ENCODE data around the gene SPECC1.
A peak's percentile ranks its signal among the peaks of the same experiment; 100 is the strongest.
"Not testable (repeated sequence)": the region's sequence is repeated elsewhere in the genome, so short reads cannot be mapped to it uniquely, and the experiment has no call there.

The SPECC1 gene

DNA sequence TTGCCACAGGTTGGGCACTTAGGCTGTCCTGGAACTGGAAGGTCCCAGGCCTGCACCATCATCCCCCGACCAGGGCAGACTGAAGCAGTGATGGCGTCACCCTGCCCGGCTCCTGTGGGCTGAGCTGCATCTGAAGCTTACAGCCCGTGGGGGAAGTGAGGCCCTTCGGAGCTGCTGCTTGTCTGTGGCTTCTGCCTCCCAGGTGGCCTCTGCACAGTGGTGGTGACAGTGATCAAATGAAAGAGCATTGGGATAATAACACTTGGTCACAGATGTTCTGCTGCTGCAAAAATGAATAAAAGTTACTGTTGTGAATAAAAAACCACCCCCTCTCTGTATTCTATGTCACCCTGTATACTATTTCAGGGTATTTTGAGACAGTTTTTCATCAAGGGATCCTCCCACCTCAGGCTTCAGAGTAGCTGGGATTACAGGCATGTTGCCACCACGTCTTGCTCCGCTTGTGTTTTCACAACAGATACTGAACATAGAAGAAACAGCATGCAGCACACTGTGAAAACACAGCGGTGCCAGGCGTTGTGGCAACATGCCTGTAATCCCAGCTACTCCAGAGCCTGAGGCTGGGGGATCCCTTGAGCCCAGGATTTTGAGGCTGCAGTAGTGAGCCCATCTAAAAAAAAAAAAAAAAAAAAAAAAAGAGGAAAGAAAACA lies 293.2 kb downstream of the SPECC1 start:
- Mint-ChIP-seq H3K36me3 (ENCODE audit: insufficient read depth) (peaks cover 3% of the 10 kb centered on the region), H3K27ac (no peak overlapping the region), H3K9me3 (peaks cover 3 to 9% of the 10 kb centered on the region in 2 donors), H3K27me3 (peaks cover 0 to 5% of the 10 kb centered on the region in 2 donors), H3K4me1 (ENCODE audit: low read depth in 2 of 2) (no peaks in the 10 kb centered on the region), H3K4me3 (no peak overlapping the region)
- DNase-seq (no peak), ATAC-seq (replicated peaks) (no peak)

DNA sequence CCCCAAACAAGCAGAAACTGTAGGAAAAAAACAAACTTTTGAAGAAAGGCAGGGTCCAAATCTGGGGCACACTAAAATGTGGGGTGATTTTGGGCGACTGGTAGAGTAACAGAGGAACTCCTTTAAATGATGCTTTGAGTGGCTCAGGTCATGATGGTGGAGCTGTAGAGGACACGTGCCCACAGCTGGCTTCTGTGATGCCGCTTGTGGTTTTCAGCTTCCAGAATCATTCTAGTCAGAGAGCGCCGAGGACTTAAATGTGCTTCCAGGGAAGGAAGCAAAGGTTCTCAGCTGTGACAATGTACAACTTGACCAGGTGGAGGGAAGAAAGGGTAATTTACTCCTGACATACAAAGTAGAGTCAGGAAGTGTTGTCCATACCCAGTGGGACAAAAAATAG lies 295.8 kb downstream of the SPECC1 start:
- Mint-ChIP-seq H3K27ac (peak overlapping the region in 1 of 2 donors; percentile 24), H3K27me3 (peaks cover 0 to 5% of the 10 kb centered on the region in 2 donors), H3K36me3 (ENCODE audit: insufficient read depth) (peaks cover 3% of the 10 kb centered on the region), H3K9me3 (peaks cover 3 to 9% of the 10 kb centered on the region in 2 donors), H3K4me3 (no peak overlapping the region), H3K4me1 (ENCODE audit: low read depth in 2 of 2) (no peaks in the 10 kb centered on the region)
- DNase-seq = no peak
- ATAC-seq (replicated peaks) = no peak

DNA sequence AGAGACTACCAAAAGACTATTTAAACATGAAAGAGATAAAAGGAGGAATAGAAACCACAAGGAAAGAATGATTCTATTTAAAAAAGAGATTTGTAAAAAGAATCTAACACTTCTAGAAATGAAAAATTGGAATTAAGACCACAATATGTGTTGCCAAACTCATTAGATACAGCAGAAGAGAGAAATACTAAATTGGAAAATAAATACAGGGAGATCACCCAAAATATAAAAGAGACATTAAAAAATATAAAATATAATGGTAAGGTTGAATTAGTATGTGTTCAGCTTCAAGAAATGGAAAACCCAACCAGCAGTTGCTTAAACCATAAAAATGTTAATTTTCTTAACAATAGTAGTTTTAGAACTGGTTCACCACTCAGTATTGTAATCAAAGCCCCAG lies 297.8 kb downstream of the SPECC1 start:
- ATAC-seq (replicated peaks) (no peak), DNase-seq (no peak)
- Mint-ChIP-seq H3K27me3 (no peaks in the 10 kb centered on the region), H3K36me3 (ENCODE audit: insufficient read depth) (no peaks in the 10 kb centered on the region), H3K9me3 (peaks cover 3 to 9% of the 10 kb centered on the region in 2 donors), H3K4me1 (ENCODE audit: low read depth in 2 of 2) (no peaks in the 10 kb centered on the region), H3K27ac (no peak overlapping the region), H3K4me3 (no peak overlapping the region)

DNA sequence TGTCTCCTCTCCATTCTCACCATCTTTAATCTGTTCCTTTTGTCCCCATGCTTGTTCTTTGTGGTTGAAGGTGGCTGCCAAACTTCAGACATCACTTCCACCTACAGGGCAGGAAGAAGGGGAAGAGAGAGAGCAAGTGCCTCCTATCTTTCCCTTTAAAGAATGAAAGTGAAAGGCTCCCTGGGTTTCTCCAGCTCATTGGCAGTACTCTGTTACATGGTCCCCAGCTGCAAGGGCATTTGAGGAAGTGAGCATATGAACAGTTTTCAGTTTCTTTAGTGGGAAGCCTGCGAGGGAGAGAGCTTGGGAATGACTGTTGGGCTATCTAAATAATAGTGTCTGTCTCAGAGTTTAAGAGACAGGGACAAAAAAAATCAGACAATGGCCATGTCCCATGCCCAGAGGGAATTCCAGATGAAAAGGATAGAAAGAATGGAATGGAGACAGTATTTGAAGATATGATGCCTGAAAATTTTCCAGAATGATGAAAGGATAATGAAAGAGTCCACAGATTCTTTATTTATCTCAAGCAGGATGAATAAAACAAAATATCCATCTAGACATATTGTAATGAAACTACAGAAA lies 298.3 kb downstream of the SPECC1 start:
- Mint-ChIP-seq H3K27me3 (no peaks in the 10 kb centered on the region), H3K36me3 (ENCODE audit: insufficient read depth) (no peaks in the 10 kb centered on the region), H3K4me3 (no peak overlapping the region), H3K9me3 (peaks cover 3 to 9% of the 10 kb centered on the region in 2 donors), H3K4me1 (ENCODE audit: low read depth in 2 of 2) (no peaks in the 10 kb centered on the region), H3K27ac (no peak overlapping the region)
- DNase-seq = no peak
- no peak for ATAC-seq (replicated peaks)

DNA sequence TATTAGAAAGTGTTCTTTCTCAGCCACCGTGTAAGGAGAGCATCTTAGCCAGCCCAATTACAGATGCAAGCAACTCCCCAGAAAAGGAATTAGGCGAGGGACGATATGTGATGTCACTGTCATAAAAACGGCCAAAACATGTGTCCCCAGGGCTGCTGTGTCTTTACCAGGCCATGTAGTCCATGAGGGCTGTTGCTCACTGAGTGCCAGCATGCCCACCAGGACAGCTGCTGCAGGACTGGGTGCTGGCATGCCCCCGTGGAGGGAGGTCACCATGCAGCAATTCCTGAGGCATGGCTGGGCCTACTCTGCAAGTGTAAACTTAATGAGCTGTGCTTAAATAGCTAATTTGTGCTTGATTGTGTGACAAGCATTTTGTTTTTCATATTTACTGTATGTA lies 301.3 kb downstream of the SPECC1 start:
- no peak for DNase-seq
- ATAC-seq (replicated peaks) = no peak
- H3K27me3 Mint-ChIP-seq = no peaks in the 10 kb centered on the region
- peaks cover 0 to 9% of the 10 kb centered on the region in 2 donors for H3K9me3 Mint-ChIP-seq
- no peaks in the 10 kb centered on the region for H3K4me1 Mint-ChIP-seq (ENCODE audit: low read depth in 2 of 2)
- H3K4me3 Mint-ChIP-seq = no peak overlapping the region
- H3K36me3 Mint-ChIP-seq (ENCODE audit: insufficient read depth) = peaks cover 4% of the 10 kb centered on the region
- no peak overlapping the region for H3K27ac Mint-ChIP-seq

DNA sequence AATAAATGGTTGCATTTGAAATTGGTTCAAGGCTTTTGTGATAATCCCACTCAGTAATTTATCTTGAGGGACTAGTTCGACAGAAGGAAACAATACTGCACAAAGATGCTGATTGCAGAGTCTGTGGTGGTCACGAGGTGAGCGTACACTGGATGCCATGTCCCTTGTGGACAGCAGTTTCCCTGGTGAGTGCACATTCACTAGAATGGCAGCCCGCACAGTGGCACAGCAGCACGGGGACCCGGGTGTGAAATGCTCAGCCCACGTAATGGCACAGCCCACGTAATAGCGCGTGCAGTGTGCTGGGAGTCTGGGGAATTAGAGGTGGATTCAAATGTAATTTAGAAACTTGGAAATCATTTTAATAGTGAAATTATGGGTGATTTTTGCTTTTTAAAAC lies 304.1 kb downstream of the SPECC1 start:
- Mint-ChIP-seq H3K4me1 (ENCODE audit: low read depth in 2 of 2) (no peaks in the 10 kb centered on the region), H3K4me3 (no peak overlapping the region), H3K9me3 (no peaks in the 10 kb centered on the region), H3K27ac (no peak overlapping the region), H3K27me3 (no peaks in the 10 kb centered on the region), H3K36me3 (ENCODE audit: insufficient read depth) (peaks cover 4% of the 10 kb centered on the region)
- DNase-seq = no peak
- no peak for ATAC-seq (replicated peaks)

DNA sequence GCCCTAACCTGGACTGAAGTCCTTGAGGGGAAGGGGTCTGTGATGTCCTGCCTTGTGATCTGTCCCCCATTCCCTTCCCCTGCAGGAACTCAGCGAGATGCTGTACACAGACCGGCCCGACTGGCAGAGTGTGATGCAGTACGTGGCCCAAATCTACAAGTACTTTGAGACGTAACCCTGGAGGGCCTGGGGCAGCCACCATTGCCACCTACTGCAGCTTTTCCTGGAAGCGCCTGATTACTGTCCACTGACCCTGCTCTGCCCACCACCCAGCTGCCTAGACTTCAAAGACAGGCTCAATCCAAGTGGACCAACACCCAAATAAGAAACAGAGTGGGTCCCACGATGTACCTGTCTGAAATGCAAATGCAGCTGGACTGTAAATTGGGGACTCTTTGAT lies 304.7 kb downstream of the SPECC1 start:
- Mint-ChIP-seq H3K4me3 (no peak overlapping the region), H3K36me3 (ENCODE audit: insufficient read depth) (peaks cover 4% of the 10 kb centered on the region), H3K27me3 (no peaks in the 10 kb centered on the region), H3K4me1 (ENCODE audit: low read depth in 2 of 2) (no peaks in the 10 kb centered on the region), H3K27ac (no peak overlapping the region), H3K9me3 (no peaks in the 10 kb centered on the region)
- no peak for ATAC-seq (replicated peaks)
- no peak for DNase-seq

DNA sequence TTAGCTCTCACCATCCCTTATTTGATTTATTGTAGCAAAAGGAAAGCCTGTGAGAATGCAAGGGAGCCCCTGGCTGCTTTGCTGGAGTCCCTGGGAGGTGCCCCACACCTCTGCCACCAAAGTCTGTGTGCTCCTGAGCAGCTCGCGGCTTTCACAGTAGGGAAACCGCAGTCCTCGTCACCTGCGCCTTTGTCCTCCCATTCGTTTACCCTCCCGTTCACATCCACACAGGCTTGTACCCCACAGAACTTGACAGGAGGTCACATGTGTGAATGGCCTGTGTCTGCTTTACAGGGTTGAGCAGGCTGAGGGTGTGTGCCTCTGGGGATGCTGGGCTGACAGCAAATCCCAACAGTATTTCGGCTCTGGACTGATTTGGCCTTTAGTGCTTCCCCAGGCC lies 305.7 kb downstream of the SPECC1 start:
- no peaks in the 10 kb centered on the region for H3K27me3 Mint-ChIP-seq
- peaks cover 4% of the 10 kb centered on the region for H3K36me3 Mint-ChIP-seq (ENCODE audit: insufficient read depth)
- no peak overlapping the region for H3K4me3 Mint-ChIP-seq
- H3K9me3 Mint-ChIP-seq = no peaks in the 10 kb centered on the region
- no peak overlapping the region for H3K27ac Mint-ChIP-seq
- DNase-seq = no peak
- no peaks in the 10 kb centered on the region for H3K4me1 Mint-ChIP-seq (ENCODE audit: low read depth in 2 of 2)
- ATAC-seq (replicated peaks) = no peak

DNA sequence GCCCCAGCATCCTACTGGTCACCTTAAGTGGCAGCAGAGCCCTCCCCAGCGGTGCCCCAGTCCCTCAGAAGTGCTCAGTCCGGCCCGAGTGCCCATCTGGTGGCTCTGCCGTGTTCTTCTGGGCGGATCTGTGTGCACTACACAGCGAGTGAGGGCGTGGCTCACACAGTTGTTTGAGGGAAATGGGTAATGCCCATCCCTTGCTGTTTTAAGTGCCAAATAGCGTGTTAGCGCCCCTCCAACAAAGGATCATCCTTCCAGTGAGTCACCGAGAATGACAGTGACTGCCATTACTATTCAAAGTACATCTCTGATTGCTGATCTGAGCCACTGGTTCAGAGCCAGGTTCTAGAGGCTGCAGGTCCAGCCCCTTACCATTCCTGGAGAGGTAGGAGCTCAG lies 306.2 kb downstream of the SPECC1 start:
- no peaks in the 10 kb centered on the region for H3K9me3 Mint-ChIP-seq
- no peak overlapping the region for H3K27ac Mint-ChIP-seq
- peaks cover 4% of the 10 kb centered on the region for H3K36me3 Mint-ChIP-seq (ENCODE audit: insufficient read depth)
- ATAC-seq (replicated peaks) (no peak), DNase-seq (no peak)
- H3K27me3 Mint-ChIP-seq = no peaks in the 10 kb centered on the region
- no peaks in the 10 kb centered on the region for H3K4me1 Mint-ChIP-seq (ENCODE audit: low read depth in 2 of 2)
- no peak overlapping the region for H3K4me3 Mint-ChIP-seq

DNA sequence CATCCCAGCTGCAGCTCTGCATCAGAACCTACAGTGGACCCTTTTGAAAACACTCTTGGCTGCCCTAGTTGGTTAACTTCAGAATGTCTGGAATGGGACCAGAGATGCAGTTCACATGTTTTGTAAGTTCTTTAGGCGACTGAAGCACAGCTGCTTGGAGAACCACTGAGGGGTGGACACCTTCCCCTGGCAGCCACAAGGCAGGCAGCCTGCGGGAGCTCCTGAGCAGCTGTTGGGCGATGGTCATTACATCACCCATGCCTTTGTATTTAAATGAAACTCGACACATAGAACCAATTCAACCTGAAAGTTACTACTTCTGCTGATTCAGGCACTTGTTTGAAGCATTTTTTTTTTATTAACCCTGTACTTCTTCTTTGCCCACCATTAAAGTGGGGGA lies 306.7 kb downstream of the SPECC1 start:
- no peaks in the 10 kb centered on the region for H3K27me3 Mint-ChIP-seq
- peaks cover 0 to 1% of the 10 kb centered on the region in 2 donors for H3K4me1 Mint-ChIP-seq (ENCODE audit: low read depth in 2 of 2)
- DNase-seq (no peak), ATAC-seq (replicated peaks) (no peak)
- H3K4me3 Mint-ChIP-seq = no peak overlapping the region
- H3K27ac Mint-ChIP-seq = no peak overlapping the region
- H3K9me3 Mint-ChIP-seq = no peaks in the 10 kb centered on the region
- H3K36me3 Mint-ChIP-seq (ENCODE audit: insufficient read depth) = peaks cover 6% of the 10 kb centered on the region

DNA sequence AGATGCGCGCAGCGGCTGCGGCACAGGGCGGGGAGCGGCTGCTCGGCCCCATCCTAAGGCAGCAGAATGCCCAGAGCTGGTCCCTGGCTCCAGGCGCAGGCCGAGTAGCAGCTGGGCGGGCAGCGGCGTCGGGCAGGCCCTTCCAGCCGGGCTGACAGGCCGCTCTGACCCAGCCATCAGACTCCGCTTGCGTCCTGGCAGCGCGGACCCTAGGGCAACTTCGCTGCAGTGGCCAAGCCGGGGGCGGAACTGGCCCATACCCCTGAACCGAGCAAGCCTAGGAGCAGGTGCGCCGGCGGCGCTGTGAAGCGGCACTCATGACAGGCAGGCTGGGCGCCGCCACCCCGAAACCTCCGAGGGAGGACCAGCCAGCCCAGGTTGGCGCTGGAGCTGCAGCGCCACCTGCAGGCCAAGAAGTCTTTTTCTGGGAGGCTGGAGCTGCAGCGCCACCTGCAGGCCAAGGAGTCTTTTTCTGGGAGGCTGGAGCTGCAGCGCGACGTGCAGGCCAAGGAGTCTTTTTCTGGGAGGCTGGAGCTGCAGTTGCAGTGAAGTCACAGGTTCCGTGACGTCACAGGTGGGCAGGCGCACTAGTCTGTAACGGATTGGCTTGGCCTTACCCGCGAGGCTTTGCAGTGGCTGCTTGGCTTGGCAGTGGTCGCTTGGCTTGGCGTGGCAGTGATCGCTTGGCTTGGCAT lies 311.5 kb downstream of the SPECC1 start:
- H3K36me3 Mint-ChIP-seq (ENCODE audit: insufficient read depth) = not testable (repeated sequence)

DNA sequence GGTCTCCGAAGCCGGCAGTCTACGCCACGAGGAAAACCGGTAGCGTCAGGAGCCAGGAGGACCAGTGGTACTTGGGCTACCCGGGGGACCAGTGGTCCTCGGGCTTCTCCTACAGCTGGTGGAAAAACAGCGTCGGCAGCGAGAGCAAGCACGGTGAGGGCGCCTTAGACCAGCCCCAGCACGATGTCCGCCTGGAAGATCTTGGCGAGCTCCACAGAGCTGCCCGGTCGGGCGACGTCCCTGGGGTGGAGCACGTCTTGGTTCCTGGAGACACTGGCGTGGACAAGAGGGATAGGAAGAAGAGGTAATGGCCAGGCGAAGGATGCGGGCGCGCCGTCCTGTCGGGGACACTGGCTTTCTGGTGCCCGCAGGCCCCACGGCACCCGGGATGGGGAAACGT lies 312.2 kb downstream of the SPECC1 start:
- H3K9me3 Mint-ChIP-seq; DNase-seq; H3K4me3 Mint-ChIP-seq; ATAC-seq (replicated peaks); H3K27me3 Mint-ChIP-seq; H3K27ac Mint-ChIP-seq; H3K4me1 Mint-ChIP-seq (ENCODE audit: low read depth in 2 of 2); H3K36me3 Mint-ChIP-seq (ENCODE audit: insufficient read depth): not testable (repeated sequence)

More for the DNA sequence above, 311.5 kb downstream of the SPECC1 start:
- H3K4me1 Mint-ChIP-seq (ENCODE audit: low read depth in 2 of 2); H3K9me3 Mint-ChIP-seq; H3K27ac Mint-ChIP-seq; H3K27me3 Mint-ChIP-seq: not testable (repeated sequence)
- DNase-seq (peak; percentile 61 to 75 (median 70)), ATAC-seq (replicated peaks) (peak; percentile 95)
- peak overlapping the region in 1 of 2 donors; percentile 29 for H3K4me3 Mint-ChIP-seq

DNA sequence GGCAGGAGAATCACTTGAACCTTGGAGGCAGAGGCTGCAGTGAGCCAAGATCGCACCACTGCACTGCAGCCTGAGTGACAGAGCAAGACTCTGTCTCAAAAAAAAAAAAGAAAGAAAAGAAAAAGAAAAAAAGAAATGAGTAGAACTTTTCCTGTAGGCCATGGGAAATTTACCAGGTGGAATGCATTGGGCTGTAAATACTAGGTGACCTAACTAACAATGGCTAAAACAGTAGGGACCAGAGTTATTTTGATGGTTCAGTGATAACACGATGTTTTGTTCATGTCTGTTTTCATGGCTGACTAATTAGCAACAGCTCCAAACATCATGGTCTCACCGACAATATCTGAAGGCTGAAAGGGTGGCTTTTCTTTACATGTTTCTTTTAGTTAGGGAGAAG lies 318.6 kb downstream of the SPECC1 start:
- H3K27ac Mint-ChIP-seq; ATAC-seq (replicated peaks); H3K4me1 Mint-ChIP-seq (ENCODE audit: low read depth in 2 of 2); H3K9me3 Mint-ChIP-seq; DNase-seq; H3K4me3 Mint-ChIP-seq; H3K36me3 Mint-ChIP-seq (ENCODE audit: insufficient read depth); H3K27me3 Mint-ChIP-seq: not testable (repeated sequence)

DNA sequence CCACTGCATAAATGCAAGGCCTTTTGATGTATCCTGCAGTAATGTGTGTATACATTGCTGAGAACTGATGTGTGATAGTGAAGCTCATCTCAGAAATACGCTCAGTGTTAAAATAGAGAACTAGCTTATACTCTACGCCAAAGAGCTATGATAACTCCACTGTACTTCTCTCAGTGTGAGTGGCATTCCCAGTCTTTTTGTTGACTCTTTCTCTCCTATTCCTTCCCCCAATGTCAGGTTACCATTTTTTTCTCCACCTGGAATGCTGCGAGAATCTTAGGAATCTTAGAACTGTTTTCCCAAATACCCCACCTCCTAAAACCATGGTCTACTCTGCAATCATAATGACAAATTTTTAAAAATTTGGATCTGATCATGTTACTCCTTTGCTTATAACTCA lies 342.2 kb downstream of the SPECC1 start:
- not testable (repeated sequence) for H3K27me3 Mint-ChIP-seq; H3K9me3 Mint-ChIP-seq; H3K4me1 Mint-ChIP-seq (ENCODE audit: low read depth in 2 of 2); ATAC-seq (replicated peaks); H3K4me3 Mint-ChIP-seq; H3K36me3 Mint-ChIP-seq (ENCODE audit: insufficient read depth); H3K27ac Mint-ChIP-seq; DNase-seq

Data from effector memory CD8-positive, alpha-beta T cell (primary cell).